HG02798 (cell line): Measurements from ENCODE around the gene SAMSN1.
A peak's percentile ranks its signal among the peaks of the same experiment; 100 is the strongest.
"Not testable (repeated sequence)": the region's sequence is repeated elsewhere in the genome, so short reads cannot be mapped to it uniquely, and the experiment has no call there.

ENCODE experiments used
- ATAC-seq: cut with Tn5 transposase; IDR thresholded peaks from one replicate; pipeline ENCODE4 v1.9.1; 2021; ENCODE audit warnings: mild to moderate bottlenecking; ENCODE audit not compliant: unreplicated experiment, poor library complexity

SAMSN1 gene

DNA sequence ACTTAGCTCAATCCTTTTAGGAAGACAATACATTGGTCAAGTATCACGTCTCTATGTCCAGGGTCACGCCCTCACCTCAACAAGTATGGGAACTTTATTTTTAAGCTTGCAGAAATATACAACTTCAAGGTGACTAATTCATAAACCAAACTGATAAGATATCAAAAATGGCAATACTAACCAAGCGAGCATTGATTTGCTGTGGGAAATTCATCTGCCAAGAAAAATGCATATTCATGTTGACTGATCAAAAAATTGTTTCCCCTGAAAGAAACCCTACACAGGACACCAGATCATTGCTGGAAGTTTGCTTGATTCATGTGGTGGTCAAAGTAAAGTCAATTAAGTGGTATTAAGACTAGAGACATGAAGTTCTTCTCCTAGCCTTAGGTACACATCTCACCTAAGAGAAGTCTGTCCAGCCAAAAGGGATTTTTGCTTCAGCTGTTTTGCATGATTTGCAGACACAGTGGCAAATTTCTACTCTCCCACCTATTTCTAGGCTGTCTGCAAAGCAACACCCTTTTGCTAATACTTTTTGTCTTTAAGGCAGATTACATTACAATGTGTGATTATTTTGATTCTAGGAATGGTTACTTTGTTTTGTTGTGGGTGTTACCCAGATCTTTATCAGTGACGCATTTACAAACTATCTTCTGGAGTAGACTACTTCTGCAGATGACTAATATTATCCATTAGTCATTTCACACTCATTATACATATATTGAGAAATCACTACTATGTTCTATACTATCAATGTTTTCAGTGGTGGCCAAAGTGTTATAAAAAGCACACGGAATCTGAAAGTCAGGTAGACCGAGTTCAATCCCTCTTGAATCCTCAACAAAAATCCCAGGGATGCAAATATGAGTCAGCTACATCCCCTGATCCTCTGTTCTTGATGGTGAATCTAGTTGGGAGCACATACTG is 12.4 kb downstream of the SAMSN1 start:
- peak; percentile 85 for ATAC-seq

DNA sequence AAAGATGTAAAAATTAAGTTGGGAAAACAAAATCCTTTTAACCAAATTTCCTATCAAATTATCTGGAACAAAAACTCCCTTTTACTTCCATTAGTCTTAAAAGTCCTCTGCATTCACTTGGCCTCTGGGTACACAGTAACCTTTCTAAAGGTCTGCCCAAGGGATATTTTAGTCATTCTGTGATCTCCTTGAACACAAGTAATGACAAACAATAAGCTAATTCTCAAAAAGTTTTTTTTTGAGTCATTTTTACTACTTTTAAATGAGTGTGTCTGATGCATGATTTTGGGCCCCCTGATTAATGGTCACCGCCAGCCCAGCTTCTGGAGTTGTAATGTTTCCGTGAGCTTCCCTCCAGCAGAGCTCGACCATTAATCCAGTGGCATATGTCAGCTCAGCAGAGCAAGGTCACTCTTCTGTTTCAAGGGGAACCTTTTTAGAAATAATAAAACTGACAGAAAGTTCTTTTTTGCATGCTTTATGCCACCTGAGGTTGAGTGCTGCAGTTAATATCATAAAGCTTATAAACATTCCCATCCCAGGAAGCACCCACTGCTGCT is 14.3 kb downstream of the SAMSN1 start:
- no peak for ATAC-seq

DNA sequence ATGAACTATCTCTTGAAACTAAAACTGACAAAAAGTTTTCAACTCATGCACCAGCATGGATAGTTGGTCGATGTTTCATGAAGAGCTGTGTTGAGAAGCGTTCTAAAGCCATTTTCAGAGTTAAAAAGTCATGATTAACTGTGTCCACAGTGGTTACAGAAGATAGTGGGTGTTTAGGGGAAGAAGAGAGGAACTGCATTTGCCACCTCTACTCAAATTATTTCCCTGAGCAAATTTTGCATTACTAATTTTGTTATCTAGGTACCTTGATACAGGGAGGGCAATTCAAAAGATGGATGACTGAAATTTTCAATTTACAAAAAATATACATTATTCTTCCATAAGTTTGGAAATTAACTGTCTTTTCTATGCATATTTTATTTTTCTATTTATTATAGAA is 15.5 kb downstream of the SAMSN1 start:
- ATAC-seq: no peak

DNA sequence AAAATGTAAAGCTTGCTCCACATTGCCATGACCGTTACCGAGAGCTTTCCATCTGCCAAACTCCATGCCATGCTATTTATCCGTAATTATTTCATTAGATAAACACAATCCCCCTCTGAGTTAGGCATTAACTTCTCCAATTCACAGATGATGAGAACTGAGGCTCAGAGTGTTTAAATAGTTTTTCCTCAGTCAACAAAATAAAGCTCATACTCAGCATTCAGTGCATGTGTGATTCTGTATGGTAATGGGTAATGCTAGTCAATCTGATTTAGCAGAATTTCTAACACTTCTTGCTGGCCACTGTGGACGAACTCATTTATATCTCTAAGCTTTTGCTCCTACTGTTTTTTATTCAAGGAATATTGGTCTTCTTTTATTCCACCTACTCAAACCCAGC is 17.3 kb downstream of the SAMSN1 start:
- ATAC-seq: no peak

DNA sequence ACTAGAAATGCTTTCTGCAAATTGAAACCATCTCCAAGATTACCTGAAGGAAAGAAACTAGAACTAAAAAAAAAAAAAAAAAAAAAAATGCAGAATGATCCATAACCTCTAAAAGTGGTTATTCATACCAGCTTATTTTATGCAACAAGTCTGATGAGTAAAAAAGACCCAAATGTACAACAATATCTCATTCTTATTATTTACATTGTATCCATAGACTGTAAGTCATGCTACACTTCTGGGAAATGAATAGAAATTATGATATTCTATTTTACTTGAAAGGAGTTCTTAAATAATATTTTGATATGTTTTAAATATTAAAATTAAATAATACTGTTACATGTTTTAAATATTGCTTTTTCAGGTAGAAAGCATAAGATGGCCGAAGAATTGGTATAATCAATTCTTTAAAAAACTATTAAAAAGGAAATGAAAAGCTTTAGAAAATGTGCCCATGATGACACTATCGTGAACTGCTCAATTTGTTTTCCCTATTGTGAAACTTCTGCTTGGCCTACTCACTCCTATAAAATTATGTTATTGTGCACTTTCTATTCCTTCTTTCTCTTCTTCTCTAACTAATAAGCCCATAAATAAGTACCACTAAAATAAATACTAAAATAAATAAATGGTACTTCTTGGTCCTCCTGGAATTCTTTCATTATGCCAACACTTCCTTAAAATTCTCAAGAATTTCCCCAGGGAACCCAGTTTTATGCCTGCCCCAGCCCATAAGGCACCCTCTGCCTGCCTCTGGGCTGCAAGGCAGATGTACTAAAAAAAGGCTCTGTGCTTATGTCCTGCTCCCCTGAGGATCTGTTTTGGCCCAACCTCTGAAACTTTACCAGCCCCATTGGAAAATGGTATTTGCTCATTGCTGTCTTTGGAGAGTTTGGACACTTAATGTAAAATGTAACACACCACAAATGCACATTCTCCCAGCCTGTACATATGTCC is 18.1 kb downstream of the SAMSN1 start:
- ATAC-seq: no peak

DNA sequence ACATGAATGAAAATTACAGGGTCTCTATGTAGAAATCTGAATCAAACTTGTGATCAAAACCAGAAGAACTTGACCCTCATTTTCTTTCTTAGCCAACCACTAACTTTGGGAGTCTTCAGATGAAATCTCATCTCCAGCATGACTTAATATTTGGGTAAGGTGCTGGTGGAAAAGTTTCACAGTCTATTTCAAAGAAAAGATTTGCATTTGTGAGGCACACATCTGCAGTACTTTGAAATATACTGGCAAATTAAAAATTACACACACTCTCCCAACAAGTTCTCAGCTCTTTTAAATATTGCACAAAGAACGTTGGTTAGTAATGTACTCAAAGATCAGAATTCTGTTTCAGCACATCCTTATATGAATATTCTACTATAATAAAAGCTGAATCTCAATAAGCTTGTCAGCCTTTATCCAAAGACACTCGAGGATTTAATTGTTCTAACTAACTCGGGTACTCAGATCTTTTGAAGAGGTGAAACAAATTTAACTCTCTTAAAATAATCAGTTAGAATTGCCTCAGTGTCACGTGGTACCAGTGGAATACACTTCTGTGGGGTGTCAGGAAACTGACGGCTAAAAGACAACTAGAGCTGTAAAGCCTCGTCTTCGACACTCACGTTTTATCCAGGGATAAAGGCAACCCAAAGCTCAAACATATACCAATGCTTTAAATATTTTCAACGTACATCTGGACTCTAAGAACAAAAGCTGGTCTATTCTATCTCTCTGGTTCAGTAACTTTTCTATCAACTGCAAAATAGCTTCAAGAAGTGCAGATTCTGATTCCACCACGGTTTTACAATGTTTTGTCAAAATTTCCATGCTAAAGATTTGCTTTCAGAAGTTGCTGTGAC is 19.0 kb downstream of the SAMSN1 start:
- peak; percentile 25 for ATAC-seq

DNA sequence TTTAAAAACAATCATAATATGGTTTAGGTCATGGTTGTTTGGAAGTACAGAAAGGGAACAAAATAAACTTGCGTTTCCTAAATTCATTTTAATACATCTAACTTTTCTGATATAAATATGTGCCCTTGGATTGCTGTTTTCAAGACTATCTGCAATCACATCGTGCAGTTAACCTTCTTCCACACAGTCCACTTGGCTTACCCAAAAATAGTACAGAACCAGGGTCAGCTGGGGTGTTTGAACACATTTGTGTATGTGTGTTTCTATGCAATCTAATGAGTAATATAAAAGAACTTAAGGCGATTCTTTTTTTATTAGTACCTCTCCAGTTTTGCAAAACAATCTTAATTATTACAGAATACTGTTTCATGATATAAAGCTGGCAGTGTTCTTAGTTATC is 19.9 kb downstream of the SAMSN1 start:
- ATAC-seq: no peak

DNA sequence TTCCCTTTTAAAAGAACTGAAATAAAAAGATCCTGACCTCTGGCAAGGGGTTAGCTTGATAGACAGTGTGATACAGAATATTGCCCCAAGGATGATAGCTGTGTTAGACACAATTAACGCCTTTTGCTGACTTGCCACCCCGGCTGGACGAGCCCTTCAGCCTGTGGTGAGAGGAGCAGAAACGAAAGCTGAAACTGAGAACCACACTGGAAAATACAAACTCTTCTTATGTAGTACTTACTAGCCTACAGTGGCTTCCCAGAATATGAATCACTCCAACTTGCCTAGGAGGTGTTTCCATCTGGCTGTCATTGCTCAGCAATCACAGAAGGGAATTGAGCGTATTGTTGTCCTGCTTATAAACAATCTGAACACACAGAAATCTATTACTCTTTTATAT is 22.9 kb downstream of the SAMSN1 start:
- ATAC-seq: peak; percentile 94

DNA sequence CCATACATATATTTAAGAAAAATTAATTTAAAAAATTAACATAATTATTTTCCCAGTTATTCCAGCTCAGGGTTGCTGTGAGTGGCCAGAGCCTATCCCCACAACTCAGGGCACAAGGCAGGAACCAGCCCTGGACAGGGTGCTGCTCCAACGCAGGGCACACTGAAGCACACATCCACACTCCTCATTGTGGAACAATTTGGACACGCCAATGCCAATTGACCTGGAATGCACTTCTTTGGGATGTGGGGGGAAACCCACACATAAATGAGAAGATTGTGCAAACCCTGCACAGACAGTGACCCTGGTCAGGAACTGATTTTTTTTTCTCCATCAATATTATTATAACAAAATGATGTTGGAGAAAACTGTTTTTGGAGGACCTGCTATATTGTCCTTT is 23.4 kb downstream of the SAMSN1 start:
- ATAC-seq: no peak

DNA sequence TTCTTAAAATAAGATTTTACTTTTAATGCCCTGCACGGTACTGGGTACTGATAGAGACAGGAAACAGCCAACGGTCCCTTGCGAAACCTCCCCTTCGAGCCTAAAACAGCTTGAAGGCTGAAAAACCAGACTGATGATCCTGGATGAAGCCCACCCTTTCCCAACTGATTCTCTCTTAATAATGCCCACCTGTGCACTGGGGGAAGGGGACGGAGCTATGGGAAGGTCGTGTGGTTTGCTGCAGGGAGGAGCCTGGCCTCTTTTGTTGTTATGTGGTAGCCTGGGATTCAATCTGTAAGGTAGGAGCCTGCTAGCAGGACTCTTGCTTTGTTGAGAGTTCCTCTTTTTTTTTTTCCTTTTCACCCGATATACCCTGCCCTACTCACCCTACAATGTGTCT is 25.6 kb downstream of the SAMSN1 start:
- ATAC-seq: no peak

DNA sequence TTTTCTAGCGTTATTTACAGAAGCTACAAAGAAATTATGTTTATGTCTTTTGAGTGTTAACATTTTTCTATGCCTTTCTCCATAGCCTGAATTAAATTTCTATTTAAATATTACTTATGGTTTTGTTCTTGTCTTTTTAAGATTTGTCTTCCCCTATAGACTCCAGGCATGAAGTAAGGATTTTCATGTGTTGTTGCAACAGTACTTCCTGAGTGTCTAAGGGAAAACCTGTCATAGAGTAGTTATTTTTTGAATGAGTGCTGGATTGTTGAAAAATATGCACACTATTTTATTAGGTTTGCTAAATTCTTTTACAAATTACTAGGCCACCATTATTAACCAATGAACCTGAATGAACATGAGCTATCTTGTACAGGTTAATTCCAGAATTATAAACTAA is 27.1 kb downstream of the SAMSN1 start:
- ATAC-seq: no peak

DNA sequence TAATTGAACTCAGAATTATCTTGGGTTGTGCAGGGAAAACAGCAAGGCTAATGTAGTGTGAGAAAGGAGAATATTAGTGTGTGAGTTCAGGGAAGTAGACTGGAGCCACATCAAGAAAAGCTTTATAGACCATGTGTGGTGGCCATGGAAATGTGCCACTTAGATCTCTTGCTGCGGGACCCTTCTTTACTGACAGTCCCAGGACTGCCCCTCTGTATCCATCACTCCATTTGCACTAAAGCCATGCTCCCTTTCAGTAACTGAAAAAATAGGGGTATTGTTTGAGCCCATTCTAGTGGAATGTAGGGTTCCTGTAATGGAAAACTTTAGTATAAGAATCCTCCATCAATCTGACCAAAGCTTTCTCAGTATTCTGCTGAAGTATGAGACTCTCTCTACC is 32.3 kb downstream of the SAMSN1 start:
- ATAC-seq: no peak

DNA sequence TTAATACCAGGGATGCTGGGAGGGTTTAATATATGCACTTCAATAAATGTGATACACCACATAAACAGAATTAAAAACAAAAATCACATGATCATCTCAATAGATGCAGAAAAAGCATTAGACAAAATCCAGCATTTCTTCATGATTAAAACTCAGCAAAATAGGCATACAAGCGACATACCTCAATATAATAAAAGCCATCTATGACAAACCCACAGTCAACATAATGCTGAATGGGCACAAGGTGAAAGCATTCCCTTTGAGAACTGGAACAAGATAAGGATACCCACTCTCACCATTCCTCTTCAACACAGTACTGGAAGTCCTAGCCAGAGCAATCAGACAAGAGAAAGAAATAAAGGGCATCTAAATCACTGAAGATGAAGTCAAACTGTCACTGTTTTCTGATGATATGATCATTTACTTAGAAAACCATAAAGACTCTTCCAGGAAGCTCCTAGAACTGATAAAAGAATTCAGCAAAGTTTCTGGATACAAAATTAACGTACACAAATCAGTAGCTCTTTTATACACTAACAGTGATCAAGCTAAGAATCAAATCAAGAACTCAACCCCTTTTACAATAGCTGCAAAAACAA is 39.2 kb downstream of the SAMSN1 start:
- not testable (repeated sequence) for ATAC-seq

DNA sequence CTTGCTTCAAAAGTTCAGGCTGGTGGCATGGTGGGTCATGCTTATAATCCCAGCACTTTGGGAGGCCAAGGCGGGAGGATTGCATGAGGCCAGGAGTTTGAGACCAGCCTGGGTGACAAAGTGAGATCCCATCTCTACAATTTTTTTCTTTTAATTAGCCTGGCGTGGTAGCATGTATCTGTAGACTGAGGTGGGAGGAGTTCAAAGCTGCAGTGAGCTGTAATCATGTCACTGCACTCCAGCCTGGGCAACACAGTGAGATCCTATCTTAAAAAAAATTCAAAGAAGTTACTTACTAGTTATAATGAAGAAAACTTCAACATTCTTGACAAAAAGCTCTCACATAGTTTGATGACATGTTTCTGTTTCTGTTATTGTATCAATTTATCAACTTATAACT is 45.2 kb downstream of the SAMSN1 start:
- no peak for ATAC-seq

DNA sequence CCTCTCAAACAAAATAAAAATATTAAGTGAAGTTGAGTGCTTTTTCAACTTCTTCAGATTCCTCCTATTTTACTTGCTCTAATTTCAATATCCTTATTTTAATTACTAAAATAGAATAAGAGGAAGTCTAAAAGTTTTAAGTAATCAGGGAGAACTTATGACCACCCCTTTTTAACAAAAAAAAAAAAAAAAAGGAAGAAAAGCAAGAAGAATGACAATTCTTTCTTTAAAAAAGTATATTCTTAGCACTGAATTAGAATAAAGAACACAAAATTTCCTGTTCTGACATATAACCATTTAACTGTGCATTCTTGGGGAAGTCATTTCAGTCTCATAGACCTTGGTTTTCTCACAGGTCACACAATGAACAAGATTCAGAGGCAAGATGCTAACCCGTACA is 46.8 kb downstream of the SAMSN1 start:
- no peak for ATAC-seq

DNA sequence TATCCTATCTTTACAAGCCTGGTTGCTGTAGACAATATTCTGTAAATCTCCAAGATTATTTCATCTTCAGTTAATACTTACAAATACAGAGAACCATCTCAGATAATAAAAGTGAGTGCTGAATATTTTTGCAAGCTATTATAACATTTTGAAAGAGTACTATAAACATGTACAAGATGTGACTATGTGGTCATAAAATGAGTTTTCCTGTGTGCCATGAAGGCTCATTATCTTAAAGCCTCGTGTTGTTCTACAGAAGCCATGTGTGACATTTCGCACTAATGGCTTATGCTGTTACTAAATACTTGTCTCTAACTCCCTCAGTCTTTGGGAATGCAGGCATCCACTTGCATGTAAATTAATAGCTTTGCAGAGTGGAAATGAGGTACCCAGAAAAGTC is 48.3 kb downstream of the SAMSN1 start:
- no peak for ATAC-seq

DNA sequence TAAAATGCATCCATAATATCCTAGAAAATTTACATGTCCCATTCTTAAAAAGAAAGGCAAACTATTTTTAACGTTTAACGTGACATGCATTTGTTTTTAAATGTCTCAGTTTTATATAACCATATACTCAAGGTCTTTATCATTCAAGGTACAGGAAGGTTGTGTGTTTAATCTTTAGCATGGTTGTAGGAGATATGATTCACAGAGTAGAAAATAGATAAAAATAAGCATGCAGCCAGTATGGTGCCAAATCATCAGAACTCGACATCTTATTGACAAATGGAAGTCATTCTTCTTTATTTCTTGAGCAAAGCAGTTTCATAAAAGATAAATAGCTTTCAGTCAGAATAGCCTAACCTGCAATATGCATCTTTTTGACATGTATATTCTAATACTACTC is 51.0 kb downstream of the SAMSN1 start:
- no peak for ATAC-seq

DNA sequence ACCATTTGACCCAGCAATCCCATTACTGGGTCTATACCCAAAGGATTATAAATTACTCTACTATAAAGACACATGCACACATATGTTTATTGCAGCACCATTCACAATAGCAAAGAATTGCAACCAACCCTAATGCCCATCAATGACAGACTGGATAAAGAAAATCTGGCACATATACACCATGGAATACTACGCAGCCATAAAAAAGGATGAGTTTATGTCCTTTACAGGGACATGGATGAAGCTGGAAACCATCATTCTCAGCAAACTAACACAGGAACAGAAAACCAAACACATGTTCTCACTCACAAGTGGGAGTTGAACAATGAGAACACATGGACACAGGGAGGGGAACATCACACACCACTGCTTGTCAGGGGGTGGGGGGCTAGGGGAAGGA is 51.9 kb downstream of the SAMSN1 start:
- not testable (repeated sequence) for ATAC-seq

DNA sequence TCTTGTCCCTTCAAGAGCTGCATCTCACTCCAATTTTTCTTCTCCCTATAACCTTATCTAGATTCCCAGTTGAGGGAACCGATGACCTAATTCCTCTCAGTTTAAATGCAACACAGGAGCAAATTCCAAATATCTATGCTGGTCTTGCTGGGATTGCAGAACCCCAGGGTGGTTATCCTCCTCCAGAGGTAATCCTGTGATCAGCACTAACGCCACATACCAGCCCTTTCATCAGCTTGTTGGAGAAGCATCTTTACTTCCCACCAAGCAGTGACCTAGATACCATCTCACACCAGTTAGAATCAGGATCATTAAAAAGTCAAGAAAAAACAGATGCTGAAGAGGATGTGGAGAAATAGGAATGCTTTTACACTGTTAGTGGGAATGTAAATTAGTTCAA is 52.4 kb downstream of the SAMSN1 start:
- no peak for ATAC-seq

DNA sequence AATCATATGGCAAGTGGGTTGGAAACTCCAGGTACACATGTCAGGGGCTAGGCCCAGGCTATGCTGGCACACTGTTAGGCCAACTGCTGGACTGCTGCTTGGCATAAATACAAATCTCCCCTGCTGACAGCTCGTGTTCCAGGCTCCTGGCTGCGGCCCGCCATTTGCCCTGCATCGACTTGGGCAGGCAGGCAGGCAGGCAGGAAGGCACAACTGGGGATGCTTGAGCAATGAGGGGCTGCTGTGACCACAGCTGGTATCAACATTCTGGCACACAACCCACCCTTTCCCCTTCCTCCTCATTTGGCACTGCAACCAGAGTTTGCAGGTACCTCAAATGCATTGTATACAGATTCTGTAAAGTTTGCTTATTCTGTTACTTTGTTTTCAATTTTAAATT is 53.2 kb downstream of the SAMSN1 start:
- ATAC-seq: no peak
